ENCODE results near the gene CANT1.

- no peak for TF ChIP-seq POLR2AphosphoS5 (IDR thresholded peaks at IDR 0.05)
- no peak for TF ChIP-seq CTCF (IDR thresholded peaks at IDR 0.05)
- no peak for TF ChIP-seq POLR2A (IDR thresholded peaks at IDR 0.05)
Measured at GRCh38 chr17:79018370-79018695, 8.8 kb upstream of the CANT1 start.

All from stomach (tissue), 4 donors.